Activated T-helper 9 cell treated with anti-CD3 and anti-CD28 coated beads, Interleukin-2, amount 50 U/mL, for 16 hours (primary cell): ENCODE measurements around the gene COQ10A.
"Not testable (repeated sequence)": the region's sequence is repeated elsewhere in the genome, so short reads cannot be mapped to it uniquely, and the experiment has no call there.

ENCODE experiments used
- DNase-seq: peaks from one replicate; pipeline ENCODE4 v3.0.0-alpha.2; 2020; ENCODE audit warnings: low read depth

The COQ10A gene

DNA sequence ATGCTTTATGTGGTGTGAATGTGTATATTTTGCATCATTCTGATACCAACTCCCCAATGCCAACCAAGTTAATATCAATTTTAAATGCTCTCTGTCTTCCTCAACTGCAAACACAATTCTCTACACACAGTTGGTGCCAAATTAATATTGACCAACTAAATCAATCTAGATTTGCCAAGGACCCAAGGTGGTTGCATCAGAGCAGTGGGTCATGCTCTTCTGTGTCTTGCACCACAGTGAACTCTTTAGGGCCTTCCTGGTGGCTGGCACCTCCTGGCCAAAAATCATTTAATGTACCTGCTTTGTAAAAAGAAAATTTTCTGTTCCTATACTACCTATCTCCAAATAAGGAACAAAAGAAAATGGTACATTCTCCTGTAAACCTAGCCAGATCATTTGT is 14.1 kb downstream of the COQ10A start:
- no peak for DNase-seq

DNA sequence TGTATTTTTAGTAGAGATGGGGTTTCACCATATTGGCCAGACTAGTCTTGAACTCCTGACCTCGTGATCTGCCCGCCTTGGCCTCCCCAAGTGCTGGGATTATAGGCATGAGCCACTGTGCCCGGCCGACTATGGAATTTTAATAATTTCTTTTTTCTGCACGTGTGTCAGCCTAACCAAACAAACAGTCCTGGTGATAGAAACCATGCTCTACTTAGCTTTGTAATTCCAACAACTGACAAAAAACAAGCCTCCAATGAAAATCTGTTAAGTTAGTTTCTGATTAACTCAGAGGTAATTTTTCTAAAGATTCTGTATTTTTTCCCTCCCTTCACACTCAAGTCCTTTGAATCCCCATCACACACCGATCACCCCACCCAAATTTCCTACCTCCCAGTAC is 15.3 kb downstream of the COQ10A start:
- DNase-seq = no peak

DNA sequence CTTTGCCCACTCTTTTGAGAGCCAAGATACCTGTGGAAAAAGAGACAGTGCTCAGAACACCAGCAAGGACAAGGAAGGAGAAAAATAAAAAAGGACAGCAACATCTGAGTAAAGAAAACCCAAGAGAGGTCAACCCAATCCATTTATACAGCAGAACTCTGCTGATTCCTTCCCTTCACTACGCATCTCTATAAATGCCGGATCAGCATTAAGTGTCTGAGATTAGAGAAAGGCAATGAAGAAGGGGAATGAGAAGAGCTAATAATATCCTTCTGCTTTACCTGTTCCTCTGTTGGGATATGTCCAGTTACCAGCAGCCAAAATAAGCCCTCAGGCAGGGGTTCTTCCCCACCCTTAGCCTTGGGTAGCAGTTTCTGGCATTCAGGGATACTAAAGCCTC is 15.8 kb downstream of the COQ10A start:
- no peak for DNase-seq

DNA sequence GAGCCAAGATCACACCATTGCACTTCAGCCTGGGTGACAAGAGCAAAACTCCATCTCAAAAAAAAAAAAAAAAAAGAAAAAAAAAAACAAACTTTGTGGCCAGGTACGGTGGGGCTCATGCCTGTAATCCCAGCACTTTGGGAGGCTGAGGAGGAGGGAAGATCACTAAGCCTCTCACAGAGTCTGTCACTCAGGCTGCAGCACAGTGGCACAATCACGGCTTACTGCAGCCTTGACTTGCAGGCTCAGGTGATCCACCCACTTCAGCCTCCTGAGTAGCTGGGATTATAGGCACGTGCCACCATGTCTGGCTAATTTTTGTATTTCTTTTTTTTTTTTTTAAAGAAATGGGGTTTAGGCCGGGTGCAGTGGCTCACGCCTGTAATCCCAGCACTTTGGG is 17.5 kb downstream of the COQ10A start:
- not testable (repeated sequence) for DNase-seq

- no peak for DNase-seq
Measured at GRCh38 chr12:56286044-56286830, 19.5 kb downstream of the COQ10A start.

- DNase-seq = no peak
Measured at GRCh38 chr12:56288705-56289387, 22.1 kb downstream of the COQ10A start.

DNA sequence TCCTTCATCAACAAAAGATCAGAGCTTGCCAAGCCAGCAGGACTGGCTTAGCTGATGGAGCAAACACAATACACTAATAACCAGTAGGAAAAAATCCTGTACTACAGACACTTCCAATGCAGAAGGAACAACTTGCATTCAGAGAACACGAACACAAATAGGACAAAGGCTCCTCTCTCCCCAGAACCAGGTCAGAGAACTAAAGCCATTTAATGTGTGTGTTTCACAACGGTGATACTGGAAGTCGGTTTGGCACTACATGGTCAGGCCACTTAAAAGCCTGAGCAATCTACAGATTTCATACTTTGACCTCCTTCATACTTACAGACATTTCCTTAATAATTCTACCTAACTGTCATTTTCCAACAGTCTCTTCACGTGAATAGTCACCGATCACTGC is 27.1 kb downstream of the COQ10A start:
- DNase-seq = no peak

DNA sequence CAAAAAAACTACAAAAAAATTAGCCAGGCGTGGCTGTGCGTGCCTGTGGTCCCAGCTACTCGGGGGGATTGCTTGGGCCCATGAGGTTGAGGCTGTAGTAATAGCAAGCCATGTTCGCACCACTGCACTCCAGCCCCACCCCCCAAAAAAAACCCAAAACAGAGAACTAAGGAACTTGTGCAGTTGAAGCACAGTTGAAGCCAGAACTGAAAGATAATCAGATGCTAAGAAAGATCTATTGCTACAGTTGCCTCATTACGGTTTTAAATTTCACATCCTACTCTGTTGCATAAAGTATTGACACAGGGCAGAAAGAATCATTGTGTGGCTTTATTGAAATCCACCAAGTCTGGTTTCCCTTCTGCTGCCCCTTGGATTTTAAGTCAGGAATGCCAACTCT is 29.6 kb downstream of the COQ10A start:
- DNase-seq = no peak

- no peak for DNase-seq
Measured at GRCh38 chr12:56297400-56297799, 30.7 kb downstream of the COQ10A start.

- no peak for DNase-seq
Measured at GRCh38 chr12:56298828-56299227, 32.1 kb downstream of the COQ10A start.

GRCh38 chr12:56299308-56299852 is 32.6 kb downstream of the COQ10A start:
- no peak for DNase-seq

- peak; percentile 99 for DNase-seq
Measured at GRCh38 chr12:56299853-56300643, 33.3 kb downstream of the COQ10A start, which contains the start of gene CS. Gene CS, minus strand, starts transcription at chr12:56300330. Its CDS starts 129 bp downstream, at chr12:56300201.

DNA sequence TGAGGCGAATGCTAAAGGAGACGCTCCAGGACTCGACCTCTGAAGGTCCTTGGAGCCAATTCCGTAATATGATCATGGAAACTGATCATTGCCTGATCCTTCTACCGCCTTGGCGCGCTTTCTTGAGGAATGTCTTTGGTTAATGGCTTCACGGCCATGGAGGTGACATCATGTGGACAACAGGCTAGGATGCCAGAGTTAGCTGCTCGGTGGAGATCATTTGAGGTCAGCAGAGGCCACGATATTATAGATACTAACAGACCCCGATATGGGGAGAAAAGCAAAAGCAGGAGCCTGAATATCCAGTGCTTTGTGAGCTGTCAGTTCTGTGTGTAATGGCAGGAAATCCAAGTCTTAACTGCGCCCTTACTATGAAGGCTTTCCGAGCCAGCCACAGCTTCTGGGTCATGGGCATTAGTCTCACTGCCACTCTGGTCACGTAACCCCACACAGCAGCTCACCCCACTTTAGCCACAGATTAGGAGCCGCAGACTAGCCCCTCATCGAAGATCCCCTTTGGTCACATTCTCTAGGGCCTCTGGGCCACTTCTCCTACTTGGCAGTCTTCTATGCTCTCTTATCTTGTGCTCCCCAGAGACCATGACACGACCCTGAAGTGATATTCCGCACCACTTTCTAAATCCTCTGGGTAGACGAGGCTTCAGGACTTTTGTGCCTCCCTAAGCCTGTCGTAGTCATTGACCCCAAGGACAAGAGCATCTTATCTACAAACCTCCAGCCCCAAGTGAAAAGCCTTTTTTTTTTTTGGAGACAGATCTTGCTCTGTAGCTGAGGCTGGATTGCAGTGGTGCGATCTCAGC is 34.1 kb downstream of the COQ10A start:
- no peak for DNase-seq

- DNase-seq = no peak
Measured at GRCh38 chr12:56304276-56304675, 37.5 kb downstream of the COQ10A start.

- DNase-seq = no peak
Measured at GRCh38 chr12:56304872-56305590, 38.3 kb downstream of the COQ10A start.

GRCh38 chr12:56307221-56307965 is 40.7 kb downstream of the COQ10A start:
- no peak for DNase-seq

DNA sequence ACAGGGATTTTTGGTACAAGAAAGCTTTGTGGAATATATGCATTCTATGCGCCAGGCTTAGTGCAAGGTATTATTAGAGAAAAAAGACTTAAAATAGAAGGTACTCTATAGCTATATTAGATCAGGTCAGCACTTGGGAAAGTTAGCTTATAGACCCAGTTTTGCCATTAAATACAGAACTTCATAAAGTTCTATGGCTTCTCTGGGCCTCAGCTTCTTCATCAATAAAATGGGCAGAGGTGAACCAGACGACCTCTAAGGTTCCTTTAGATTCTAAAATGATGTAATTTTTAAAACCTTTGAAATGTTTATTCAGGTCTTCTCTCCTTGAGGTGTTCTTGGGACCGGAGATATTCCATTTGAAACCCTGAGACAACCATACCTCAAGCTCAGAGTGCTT is 42.0 kb downstream of the COQ10A start:
- no peak for DNase-seq

- no peak for DNase-seq
Measured at GRCh38 chr12:56311003-56311402, 44.3 kb downstream of the COQ10A start.

DNA sequence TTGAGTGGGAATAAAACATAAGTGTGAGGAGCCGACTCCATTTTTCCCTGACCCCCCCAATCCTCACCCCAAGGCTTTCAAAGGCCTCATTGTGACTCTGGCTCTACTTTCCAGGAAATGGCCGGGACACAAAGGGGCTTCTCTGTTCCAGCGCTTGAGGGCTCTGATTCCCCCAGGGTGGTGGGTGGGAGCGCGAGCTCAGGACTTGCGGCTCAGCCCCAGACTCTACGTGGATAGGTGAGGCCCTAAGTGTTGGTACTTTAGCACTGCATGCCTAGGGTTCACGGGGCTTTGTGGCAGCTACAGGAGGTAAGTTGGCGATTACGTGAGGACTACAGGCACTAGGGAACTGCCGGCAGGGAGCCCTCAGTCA is 48.5 kb downstream of the COQ10A start:
- no peak for DNase-seq
